NCI-H82 (cell line): Measurements from ENCODE around the gene OR10H5.
"Not testable (repeated sequence)": the region's sequence is repeated elsewhere in the genome, so short reads cannot be mapped to it uniquely, and the experiment has no call there.

Source experiments
- DNase-seq: peaks from one replicate; lab custom pipeline; 2025; lab: John Stamatoyannopoulos, UW

The OR10H5 gene

DNA sequence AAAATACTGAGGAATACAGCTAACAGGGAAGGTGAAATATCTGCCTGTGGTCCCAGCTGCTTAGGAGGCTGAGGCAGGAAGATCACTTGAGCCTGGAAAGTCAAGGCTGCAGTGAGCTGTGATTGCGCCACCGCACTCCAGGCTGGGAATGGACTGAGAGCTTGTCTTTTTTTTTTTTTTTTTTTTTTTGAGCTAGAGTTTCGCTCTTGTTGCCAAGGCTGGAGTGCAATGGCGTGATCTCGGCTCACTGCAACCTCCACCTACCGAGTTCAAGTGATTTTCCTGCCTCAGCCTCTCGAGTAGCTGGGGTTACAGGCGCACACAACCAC is 56.4 kb downstream of the OR10H5 start:
- not testable (repeated sequence) for DNase-seq

DNA sequence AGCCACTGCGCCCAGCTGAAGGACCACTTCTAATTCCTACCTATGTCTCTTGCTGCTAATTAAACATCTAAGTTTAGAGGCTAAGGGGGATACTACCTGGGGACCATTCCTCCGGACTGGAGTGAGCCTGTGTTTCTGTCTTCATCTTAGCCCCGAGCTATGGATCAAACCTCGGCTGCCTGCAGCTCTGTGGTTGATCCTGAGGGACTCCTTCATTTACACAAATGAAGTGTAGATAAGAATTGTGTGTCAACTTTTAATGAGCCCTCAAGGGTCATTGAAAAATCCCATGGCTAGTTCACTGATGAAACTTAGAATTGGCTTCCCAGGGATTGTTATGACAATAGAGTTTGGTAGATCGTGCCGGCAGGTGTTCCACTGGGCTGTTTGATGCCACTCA is 59.5 kb downstream of the OR10H5 start:
- DNase-seq, result no peak

DNA sequence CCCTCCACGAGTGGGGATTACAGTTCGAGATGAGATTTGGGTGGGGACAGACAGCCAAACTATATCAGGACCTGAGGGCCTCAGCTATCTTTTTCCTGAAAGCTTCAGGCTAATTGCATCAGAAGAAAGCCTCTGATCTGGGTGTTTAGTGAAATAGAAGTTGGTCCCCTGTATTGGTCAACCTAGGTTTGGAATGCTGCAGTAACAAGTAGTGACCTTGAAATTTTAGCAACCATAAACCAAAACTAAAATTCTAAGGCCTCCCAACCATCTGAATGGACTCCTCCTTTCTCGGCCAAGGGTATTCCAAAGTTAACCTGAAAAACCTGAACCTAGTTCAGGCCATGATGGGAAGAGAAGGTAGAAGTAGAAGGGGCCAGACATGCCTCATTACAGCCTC is 62.9 kb downstream of the OR10H5 start:
- DNase-seq, result no peak
